Ramos (cell line): ENCODE data around the gene TLE3.

Experiments
- in situ Hi-C: fragments of 300-500 bp; cut with MboI; formaldehyde crosslinking; loops from one replicate; pipeline ENCODE4 v1.14.3; 2022; ENCODE audit warnings: low sequenced_read_pairs; ENCODE audit not compliant: unreplicated experiment

TLE3 gene

DNA sequence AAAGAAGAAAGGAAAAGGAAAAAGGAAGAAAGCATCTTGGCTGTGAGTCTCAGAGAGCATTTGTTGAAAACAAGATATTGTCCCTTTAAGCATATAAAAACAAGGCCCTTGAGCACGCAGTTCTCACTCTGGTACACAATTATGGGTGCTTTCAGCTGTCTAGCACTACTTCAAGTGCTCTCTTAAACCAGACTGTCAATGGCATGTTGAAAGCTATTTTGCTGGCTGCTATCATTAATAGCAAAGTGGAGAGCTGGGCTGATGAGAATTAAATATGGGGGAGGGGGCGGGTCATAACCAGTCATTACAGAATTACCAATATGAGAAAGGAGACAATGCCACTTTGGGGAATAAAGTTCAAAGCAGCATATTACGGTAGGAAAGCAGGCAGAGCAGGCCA, 9.3 kb downstream of the TLE3 start:
- in situ Hi-C loops, result no loop called here

DNA sequence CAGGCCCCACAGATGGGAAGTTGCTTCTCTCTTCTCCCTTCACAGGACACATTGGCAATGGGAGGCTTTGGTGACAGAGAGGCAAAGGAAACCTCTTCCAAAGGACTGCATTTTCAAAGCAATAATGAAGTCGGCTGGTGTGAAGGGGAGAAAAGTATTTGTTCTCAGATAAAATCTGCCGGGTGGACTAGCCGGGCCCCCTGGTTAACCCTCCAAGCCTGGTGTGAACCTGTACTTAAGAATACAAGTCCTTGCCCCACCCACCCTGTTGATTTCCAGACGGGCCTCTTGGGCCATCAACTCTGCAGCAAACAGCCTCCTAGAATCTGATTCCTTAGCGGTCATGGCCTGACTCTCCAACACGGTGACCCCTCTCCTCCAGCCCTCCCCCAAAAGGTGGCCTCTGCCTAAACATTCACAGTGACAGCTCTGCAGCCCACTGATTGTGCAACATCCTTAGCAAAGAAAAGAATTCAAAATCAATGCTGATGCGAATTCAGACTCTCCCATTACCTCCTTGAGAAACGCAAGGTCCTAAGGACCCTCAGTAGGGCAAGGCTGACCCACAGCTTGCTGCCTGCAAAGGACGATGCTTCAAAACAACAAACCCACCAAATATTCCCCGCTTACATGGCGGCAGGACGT, 9.9 kb downstream of the TLE3 start:
- in situ Hi-C loops, result no loop called here

DNA sequence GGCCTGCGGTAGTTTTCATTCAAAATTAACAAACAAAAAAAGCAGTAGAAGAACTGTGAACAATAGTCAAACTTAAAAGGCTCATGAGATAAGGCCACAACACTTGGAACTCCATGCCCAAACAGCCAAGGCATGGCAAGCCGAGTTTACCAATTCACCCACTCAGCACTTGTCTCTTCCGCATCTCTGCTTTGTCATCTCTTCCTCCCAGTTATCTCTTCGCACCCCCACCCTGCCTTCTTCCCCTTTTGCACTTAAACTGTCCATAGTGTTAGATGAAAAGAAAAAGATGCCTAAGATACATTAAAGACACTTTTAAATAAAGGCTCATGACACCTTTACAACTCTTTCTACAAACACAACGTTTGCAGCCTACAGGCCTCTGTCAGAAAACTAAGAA, 11.1 kb downstream of the TLE3 start:
- in situ Hi-C loops, result no loop called here

DNA sequence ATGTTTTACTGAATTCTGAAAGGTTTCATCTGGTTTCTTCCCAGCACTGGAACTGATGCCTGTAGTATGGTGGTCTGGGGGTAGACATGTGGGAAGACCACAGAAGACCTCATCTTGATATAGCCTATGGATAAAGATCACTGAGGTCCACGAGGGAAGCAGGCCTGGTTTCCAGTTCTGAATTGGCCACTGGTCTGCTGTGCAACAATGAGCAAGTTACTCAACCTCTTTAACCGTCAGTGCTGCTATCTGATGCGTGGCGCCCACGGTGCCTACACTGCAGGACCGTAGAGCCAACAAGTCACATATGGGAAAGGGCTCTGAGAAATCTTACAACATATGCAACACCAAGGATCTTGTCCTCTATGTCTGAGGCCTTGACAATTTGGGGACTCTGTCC, 13.3 kb downstream of the TLE3 start:
- in situ Hi-C loops, result no loop called here

DNA sequence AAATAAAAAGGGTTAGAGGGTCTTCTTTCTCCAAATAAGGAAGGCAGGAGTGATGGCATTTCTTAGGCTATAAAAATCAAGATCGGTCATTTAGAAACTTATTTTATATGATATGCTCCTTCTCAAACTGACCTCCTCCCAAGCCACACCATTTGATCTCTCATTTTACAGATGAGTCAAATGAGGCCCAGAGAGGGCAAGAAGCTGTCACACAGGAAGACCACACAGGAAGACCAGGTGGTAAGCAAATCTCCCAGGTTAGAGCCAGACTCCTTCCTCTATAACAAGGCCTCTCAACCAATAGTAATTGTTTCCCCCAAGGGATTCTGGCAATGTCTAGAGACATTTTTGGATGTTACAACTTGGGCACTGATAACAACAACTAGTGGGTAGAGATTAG, 13.8 kb downstream of the TLE3 start:
- in situ Hi-C loops, result no loop called here

DNA sequence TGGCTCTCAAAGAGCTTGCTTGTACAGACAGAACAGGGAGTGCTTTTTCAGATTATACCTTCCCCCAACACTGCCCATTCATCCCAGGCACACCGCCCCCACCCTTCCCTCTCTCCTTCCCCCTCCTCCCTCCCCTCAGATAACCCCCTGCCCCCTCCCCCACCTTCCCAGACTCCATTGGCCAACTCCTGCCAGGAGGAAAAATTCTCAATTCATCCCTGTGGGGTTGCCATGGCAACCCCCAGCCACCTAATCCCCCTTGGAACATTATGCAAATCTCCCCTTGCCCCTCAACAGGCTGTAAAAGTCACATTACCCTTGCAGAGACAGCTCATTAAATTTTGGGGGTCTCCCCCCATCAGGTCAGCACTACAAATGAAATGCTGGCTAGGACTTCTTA, 14.3 kb downstream of the TLE3 start:
- in situ Hi-C loops, result no loop called here

DNA sequence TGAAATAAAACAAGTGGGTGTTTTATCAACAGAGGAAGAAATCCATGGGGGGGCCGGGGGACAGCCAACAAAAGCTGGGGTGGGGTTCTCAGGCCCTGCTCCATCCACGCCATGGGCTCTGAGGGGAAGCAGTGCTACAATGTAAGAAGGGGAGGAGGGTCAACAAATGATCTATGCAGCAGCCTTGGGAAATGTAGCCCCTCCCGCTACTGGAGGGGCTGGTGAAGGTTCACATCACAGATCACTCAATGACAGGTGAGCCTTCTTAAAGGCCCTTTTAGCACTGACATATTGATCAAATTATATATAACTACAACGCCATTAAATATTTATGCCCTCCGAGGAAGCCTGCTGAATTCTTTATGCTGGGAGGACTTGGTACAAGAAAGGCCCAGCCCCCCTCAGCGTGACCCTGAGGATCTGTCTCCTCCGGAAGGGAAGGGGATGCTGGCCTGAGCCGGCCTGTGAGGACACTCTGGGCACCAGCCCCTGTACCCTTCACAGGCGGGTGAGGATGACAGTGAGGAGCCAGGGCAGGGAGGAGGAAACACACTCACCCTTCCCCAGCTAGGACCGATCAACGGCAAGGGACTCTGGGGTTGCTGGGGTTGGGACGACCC, 15.3 kb downstream of the TLE3 start:
- in situ Hi-C loops, result no loop called here

DNA sequence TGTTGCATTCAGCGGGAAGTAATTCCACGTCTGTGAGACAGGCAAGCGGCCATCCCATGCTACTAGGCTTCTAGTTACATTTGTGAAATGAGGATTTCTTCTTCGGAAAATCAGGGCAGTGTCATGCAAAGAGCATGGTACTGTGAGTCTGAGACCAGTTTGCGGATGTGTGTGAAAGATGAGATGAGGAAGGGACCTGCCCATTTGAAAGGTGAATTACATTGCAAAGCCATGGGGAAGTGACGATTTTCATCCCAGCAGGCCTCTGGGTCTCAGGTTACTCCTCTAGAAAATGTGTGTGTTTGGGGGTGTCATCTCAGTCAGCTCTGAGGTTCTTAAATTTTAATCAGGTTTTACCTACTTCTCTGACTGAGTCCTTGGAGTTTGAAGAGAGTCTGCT, 16.1 kb downstream of the TLE3 start:
- in situ Hi-C loops, result no loop called here

DNA sequence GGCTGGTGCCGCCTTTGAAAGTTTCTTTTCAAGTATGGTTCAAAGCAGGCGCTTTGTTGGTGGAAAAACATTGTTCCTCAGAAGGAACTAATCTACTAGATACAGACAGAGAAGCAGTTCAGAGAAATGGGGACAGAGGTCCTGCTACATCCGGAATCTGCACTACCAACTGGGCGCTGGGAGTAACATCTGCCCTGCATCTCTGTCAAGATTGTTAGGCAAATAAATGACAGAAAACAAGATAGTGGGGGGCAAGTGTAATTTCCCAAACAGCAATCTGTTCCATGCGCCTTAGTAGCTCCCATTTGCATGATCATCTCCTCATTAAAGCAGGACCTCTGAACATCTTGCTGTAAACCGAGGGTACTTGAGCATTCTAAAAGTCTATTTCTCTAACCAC, 17.4 kb downstream of the TLE3 start:
- in situ Hi-C loops, result no loop called here

DNA sequence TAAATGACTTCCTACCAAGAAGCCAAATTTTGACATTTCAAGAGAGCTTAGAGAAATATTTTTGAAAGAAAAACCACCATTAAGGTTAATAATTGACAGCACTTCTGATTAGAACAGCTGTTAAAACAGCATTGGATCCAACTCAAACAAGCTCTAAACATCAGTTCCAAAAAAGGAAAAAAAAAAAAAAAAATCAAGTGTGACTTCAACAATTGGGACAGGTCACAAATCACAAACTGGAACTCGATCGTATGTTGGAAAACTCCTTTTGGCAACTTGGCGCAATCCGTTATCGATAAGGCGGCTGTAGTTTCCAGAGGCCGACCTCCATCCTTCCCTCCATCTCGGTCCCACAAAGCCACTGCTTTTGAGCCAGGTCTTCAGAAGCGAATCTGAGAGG, 17.8 kb downstream of the TLE3 start:
- in situ Hi-C loops, result no loop called here

DNA sequence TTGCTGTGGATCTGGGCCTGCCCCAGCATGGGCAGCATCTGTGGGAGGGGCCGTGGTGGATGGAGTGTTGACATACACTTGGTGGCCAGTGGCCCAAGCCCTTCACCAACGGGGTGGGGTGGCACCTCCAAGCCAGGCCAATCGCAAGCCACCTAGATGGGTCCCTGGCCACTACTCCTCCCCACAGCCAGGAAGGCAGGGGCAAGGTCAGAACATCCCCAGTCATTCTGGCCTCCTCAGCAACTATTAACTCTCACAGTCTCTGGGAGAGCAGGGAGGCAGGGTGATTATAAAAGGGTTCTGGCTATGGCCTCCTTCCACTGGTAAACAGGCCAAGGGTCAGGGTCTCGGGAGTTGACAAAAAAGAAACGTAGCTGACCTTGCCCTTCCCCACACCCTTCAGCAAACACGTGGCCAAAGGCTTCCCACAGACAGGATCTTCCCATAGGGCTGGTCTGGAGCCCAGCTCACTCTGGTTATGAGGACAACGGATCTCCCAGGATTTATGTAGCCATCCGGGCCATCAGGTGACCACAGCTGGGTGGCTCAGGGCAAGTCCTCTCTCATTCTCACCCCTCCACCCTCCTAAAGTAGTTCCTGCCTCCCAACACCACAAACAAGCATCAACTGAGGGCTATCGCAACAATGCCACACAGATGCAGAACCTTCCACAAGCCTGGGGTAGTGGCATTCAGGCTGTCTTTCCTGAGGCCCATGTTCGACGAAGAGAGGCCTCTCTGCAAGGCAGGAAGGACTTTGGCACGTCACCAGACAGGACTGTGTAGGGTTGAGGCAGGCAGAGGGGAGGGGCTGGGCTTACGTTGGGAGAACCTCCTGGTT, 18.9 kb downstream of the TLE3 start:
- in situ Hi-C loops, result no loop called here

DNA sequence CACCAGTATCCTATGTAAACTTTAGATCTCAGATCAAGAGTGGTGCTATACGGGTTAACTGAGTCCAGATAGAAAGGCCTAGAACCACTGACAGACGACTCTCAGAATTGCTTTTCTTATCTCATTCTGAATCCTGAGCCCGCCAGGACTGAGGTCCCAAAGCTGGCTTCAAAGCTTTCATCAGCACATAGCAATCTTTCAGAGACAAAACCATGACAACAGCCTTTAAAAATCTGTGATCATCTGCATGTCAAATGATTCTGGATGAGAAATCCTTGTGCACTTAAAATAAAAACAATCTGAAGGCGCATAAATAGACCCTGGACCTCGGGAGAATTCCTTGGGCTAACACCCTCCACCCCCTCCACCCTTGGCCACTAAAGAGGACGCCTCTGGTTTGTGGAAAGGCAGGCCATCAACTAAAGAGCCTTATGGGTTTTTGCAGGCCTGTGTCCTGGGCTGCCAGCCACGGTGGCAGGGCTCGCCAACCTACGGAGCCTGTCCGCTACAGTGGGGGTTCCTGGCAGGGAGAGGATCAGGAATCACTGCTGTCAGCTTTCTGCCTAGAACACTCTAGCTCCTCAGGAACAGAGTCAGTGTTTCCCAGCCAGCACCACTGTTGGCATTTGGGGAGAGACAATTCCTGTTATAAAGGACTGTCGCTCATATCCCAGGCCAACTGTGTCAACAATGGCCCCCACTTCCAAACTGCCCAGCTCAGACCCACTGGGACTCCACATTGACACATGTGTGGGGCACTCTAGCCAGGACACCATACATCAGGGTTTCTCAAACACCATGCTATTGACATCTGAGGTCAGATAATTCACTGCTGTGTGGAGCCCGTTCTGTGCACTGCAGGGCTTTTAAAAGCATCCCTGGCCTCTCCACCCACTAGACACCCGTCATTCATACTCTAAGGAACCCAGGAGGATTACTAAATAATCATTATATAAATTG, 20.2 kb downstream of the TLE3 start:
- in situ Hi-C loops, result no loop called here

DNA sequence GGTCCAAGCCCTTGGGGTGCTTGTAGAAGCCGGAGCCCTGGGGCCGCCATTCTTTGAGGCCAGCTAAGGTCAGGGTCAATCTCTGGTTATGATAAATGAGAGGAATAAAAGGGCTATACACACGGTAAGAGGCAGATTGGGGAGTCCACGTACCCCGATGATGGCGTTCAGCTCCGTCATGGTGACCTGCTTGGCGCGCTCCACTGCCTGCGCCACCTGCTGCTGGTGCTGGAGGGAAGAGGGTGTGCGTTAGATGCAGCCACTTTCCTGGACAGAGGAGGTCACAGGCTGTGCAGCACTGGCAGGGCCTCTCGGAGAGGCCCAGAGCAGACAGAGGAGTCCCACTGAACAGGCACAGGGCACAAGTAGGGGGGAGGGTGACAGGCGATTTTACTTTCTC, 23.3 kb downstream of the TLE3 start:
- in situ Hi-C loops, result no loop called here

DNA sequence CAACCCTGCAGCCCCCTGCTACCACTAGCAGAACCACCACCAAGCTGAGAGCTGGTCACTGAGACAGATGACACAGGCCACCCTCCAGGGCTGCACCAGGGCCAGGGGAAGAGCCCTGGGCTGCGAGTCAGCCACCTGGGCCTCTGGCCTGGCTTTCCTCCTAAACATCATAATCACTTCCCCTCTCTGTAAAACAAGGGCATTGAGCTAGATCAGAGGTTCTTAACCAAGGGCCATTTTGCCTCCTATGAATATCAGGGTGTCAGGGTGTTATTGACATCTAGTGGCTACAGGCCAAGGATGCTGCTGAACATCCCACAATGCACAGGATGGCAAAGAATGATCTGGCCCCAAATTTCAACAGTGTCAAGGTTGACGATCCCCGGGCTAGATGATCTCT, 25.2 kb downstream of the TLE3 start:
- in situ Hi-C loops, result no loop called here

DNA sequence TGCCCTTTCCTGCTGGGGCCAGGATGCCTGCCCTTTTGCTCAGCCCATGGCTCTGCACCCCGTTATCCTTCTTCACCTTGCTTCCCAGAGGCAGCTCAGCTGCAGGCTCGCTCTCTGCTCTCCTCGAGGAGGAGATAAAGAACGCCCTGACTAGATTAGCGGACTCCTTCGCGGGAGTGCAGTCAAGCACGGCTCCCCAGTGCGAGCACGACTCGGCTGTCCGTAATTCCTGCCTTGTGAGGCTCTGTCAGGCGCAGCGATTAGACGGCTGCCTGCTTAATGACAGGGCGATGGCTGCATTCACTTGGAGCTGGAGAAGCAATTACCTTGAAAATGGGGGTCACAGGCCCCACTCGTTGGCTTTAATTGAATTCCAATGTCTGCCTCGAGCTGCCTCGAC, 25.9 kb downstream of the TLE3 start:
- in situ Hi-C loops, result no loop called here

DNA sequence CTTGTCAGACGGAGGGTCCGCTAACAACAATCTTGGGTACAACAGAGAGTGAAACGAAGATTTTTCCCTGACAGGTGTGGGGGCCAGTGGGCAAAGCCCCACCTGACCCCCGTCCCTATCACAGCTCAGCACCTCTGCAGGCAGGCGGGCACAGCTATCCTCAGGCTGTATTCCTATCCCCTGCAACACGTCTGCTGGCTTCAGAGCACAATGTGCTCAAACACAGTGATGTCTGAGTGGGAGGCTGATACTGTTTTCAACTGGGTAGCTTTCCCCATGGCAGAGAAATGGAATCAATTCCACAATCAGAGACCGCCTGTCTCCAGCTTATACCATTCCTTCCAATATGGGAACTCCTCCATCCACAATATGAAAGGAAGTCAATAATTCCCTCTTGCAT, 28.0 kb downstream of the TLE3 start:
- in situ Hi-C loops, result no loop called here

DNA sequence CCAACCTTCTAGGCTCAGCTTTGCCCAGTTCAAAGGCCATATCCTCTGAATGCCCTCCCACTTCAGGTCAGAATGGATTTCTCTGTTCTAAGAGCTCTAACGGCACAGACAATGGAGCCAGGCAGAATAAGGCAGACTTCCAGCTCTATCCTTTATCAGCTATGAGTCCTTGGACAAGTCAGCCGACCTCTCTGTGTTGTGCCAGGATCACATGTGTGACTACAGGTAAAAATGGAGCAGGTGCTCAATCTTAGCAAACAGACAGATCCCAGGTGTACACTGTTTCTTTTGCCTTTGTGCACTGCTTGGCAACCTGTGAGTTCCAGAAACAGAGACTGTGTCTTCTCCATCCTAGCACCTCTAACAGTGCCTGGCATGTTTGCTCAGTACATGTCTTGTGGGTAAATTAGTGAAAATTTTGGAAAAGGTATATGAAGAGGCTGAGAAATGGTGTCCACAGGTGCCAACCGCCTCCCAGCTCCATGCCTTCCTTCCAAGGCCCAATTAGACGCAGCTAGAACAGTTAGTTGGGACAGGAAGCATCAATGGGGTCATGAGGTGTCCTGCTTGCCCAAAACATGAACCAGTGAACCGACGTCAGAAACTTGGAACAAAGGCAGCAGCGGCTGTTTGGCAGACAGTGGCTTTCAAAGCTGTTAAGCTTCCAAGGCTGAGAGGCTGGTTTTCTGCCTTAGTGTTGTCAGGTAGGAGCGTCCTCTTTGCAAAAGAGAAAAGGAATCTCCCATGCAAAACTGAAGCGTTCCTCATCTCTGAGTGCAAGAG, 28.7 kb downstream of the TLE3 start:
- in situ Hi-C loops, result no loop called here

DNA sequence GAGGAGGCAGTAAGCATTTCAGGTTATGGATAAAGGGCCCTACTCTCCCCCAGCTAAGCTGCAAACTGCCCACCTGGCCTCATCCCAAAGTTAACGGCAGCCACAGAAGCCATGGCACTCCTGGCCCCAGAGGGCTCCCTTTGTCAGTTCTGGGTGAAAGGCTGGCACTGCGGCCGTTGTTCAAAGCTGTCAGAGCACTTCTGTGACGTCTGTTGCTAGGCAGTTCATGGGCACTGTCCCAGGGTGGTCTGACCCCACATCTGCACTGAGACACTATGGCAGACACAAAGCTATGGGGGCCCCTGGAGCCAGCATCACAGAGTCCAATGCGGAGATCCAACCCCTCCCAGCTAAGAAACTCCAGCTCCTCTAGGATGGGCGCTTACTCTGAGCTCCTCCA, 30.0 kb downstream of the TLE3 start:
- in situ Hi-C loops, result no loop called here

DNA sequence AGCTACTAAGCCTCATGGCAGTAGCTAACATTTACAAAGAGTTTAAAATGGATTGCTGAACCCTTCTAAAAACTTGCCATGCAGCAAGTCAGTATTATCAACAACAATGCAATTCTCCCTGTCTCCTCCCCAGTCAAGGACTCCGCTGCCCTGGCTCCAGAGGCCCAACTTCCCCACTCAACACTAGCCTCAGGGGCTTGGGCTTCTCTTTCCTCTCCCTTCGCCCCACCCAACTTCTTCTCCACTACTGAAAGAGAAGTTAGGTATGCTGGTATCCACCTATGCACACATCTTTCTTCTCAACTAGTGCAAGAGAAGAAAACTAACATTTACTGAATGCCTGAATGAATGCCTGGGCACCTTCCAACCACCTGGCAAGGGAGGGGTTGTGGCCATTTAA, 30.7 kb downstream of the TLE3 start:
- in situ Hi-C loops, result no loop called here

DNA sequence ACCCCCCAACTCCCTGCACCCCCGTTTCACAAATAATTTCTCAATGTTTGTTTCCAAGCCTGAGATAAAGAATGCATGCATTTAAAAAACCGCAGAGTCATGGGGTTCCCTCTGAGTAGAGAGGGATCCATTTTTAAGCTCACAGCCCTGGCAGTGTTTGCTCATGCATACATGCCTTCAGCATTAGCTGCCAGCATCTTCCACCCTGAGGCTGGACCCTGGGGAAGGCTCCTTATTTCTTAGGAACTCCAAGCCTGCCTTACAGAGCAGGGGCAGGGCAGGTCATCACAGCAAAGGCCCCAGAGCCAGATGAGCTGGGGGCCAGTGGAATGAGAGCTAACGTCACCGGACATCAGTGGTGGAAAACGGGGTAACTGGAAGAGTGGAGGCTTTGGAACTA, 31.3 kb downstream of the TLE3 start:
- in situ Hi-C loops, result no loop called here
